IPS-NIHi7 (cell line): ENCODE results near the gene EIF5A2.
"Not testable (repeated sequence)": the region's sequence is repeated elsewhere in the genome, so short reads cannot be mapped to it uniquely, and the experiment has no call there.

Experiments
- DNase-seq: peaks from one replicate; pipeline ENCODE4 v3.0.0; 2012; ENCODE audit warnings: mixed read lengths; ENCODE audit errors: extremely low spot score

The EIF5A2 gene

GRCh38 chr3:170908235-170909116 is at the start of gene EIF5A2:
TSS of gene EIF5A2 (minus strand) at chr3:170908637. CDS start at chr3:170907806, 831 bp downstream.
- DNase-seq: peak; percentile 99

- DNase-seq: no peak
Measured at GRCh38 chr3:170956647-170957046, 48.2 kb upstream of the EIF5A2 start.

DNA sequence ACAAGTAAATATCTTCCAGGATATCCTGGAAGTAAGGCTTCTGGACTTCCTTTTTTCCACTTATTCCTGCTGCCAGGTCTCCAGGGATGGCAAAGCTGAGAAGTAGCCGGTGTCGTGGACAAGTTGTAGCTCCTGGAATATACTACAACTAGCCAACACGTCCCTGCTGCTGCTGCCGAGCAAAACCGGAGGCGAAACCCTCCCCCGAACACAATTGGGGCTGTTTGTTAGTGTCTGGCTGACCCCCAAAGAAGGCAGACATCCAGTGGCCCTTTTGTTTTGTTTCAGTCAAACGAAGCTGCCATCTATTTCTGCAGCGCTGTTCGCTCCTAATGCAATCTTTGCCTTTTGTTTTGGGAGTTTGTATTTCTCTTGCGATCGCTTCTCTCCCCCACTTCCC is 45.3 kb upstream of the EIF5A2 start:
- DNase-seq: no peak

DNA sequence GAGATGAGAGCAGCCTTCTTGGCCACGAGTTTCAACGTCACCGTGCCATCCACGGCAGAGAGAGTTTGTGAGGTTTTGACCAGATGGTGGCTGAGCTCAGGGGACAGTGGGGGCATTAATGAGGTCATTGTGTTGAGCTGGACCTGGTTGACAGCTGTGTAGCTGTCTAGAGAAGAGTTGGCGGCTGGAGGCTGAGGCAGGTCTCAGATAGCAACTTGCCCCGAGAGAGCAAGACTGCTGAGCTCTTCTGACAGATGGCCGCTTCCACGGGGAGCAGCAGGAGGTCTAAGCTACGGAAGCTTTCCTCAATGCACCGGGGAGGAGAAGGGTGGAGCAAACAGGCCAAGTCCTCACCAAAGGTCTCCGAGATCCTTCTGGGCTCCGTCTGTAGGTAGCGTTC is 44.8 kb upstream of the EIF5A2 start:
- no peak for DNase-seq

- no peak for DNase-seq
Measured at GRCh38 chr3:170949211-170949610, 40.8 kb upstream of the EIF5A2 start.

GRCh38 chr3:170947018-170947769 is 38.8 kb upstream of the EIF5A2 start:
- no peak for DNase-seq

DNA sequence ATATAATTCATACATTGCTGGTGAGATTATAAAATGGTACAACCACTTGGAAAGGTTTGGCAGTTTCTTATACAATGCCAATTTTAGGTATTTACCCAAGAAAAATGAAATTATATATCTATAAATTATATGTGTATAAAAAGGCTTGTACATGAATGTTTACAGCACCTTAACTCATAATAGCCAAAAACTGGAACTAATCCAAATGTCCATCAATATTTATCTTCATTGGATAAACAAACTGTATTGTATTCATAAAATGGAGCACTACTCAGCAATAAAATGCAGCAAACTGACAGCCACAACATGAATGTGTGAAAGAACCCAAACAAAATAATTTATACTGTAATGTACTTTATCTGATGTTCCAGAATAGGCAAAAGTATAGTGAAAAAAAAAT is 33.6 kb upstream of the EIF5A2 start:
- no peak for DNase-seq

GRCh38 chr3:170941551-170941950 is 33.1 kb upstream of the EIF5A2 start:
- DNase-seq: no peak

DNA sequence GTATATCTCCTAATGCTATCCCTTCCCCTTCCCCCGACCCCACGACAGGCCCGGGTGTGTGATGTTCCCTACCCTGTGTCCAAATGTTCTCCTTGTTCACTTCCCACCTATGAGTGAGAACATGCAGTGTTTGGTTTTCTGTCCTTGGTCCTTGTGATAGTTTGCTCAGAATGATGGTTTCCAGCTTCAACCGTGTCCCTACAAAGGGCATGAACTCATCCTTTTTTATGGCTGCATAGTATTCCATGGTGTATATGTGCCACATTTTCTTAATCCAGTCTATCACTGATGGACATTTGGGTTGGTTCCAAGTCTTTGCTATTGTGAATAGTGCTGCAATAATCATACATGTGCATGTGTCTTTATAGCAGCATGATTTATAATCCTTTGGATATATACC is 24.6 kb upstream of the EIF5A2 start:
- DNase-seq: not testable (repeated sequence)

GRCh38 chr3:170923553-170923952 is 15.1 kb upstream of the EIF5A2 start:
- DNase-seq: not testable (repeated sequence)

DNA sequence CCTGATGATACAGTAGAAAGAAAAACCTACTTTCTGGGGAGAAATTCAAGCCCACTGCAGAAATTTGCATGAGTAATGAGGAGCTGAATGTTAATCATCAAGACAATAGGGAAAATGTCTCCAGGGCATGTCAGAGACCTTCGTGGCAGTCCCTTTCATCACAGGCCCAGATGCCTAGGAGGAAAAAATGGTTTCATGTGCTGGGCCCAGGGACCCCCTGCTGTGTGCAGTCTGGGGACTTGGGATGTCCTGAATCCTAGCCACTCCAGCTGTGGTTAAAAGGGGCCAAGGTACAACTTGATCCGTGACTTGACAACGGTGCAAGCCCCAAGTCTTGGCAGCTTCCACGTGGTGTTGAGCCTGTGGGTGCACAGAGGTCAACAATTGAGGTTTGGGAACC is 10.3 kb upstream of the EIF5A2 start:
- DNase-seq: no peak

- no peak for DNase-seq
Measured at GRCh38 chr3:170914690-170915089, 6.3 kb upstream of the EIF5A2 start.

DNA sequence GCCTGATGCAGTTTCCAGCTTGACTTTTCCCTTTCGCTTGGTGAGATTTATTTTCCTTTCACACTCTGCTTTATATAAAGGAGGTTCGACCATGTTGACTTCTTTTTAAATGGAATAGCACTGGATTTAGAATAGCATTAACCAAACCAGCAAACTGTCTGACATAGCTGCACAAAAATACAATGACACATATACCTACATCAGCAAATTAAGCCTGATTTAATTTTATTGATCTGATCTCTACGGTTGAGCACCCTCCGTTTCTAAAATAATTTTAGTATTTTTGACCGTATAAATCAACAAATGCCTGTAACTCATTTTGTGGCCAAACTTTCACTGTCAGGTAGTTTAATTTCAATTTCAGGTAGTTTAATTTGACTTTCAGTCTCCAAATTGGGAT is 5.8 kb upstream of the EIF5A2 start:
- no peak for DNase-seq

- DNase-seq: no peak
Measured at GRCh38 chr3:170911051-170911450, 2.6 kb upstream of the EIF5A2 start.

DNA sequence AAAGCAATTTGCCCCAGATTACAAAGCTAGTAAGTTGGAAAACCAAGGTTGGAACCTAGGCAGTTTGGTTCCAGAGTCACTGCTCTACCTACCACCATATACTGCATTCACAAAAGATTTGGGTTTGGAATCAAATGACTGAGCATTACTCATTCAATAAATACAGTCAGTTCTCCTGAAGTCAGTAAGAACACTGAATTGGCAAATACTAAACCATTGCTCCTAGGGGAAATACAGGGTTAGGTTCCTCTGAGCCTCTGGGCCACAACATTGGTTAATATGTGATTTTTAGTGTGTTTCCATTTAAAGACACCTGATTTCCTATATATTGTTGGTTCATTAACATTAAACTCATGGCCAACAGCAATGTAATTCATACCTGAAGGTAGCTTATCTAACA is 2.1 kb upstream of the EIF5A2 start:
- DNase-seq: no peak

DNA sequence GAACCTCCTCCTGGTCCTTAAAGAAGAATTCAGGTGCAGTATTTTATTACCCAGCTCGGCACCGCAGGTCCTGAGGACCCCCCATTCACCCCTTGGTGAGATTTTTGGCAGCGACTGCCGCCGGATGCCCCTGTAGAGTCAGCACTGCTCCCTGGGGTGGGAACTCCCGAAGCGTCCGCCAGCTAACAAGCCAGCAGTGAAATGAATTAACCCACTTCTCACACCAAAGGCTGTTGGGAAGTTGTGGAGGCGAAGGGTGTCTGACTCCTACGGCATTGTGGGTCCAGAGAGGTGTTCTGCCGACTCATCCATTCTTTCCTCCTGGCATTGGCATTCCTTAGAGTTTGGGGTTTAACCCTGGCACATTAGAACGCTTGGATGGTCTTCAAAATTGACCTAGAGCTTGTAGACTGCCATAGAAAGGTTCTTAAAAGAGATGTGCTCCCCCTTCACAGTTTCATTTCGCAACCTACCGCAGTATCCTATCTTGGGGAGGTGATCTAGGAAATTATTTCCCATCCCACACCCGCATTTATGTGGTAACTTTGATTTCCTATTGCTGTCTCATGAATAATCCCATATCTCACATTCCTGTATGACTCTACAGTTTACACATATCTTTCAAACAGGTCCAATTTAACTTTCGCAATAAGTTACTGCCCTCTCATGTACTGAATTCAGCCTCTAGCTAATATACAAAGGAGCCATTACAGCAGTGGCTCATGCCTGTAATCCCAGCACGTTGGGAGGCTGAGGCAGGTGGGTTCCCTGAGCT is 879 bp upstream of the EIF5A2 start:
- peak; percentile 8 for DNase-seq

GRCh38 chr3:170907637-170908234 is 701 bp downstream of the EIF5A2 start:
- peak; percentile 12 for DNase-seq

DNA sequence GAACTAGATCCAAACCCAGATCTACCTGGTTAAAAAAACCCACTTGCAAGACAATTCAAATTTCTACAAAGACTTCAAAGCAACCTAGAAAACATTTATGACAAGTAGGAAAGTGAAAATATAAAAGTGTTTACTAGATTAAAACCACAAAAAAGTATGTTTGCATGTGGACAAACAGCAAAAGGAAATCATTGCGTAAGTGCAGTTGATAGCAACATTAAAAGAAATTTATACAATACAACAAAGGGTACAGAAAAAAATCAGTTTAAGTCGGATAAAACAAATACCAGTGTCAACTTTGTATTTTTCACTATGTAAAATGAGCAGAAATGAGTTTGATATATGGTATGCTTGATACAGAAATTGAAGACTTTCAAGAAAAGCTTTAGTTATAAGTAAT is 2.6 kb downstream of the EIF5A2 start:
- DNase-seq: no peak

DNA sequence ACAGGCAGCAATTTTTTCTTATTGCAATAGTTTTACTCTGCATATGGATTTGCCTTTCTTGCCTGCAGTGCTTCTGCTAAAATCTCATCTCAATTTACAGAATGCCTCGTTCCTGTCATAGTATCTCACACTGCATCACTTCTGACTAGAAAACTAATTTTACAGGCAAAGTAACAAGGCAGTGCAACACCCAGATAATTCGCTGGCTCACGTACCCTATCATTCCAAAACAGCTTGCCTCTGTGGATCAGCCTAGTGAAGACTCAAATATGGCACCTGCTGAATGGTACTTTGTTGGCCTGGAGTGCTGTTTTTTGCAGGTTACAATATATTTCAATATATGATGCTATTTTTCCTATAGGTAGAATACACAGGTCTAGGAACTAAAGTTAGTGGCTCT is 5.3 kb downstream of the EIF5A2 start:
- no peak for DNase-seq

- no peak for DNase-seq
Measured at GRCh38 chr3:170899455-170899854, 9.0 kb downstream of the EIF5A2 start.

- no peak for DNase-seq
Measured at GRCh38 chr3:170897978-170898377, 10.5 kb downstream of the EIF5A2 start.

- DNase-seq: not testable (repeated sequence)
Measured at GRCh38 chr3:170897199-170897598, 11.2 kb downstream of the EIF5A2 start.
